Astrocyte of the cerebellum (primary cell): ENCODE measurements around the gene SLC10A7.
A peak's percentile ranks its signal among the peaks of the same experiment; 100 is the strongest.

Experiments used
- DNase-seq: peaks from one replicate; pipeline ENCODE4 v3.0.0-alpha.2; 2011; ENCODE audit warnings: low read depth
- H3K4me3 ChIP-seq: 2 replicates; pipeline ENCODE4 v1.5.1; 2011; ENCODE audit warnings: mild to moderate bottlenecking, low read depth, low read length, moderate library complexity
- CTCF ChIP-seq: IDR thresholded peaks from 2 replicates; pipeline ENCODE4 v1.5.1; 2012; ENCODE audit warnings: low read length, low read depth, moderate library complexity, mild to moderate bottlenecking; ENCODE audit errors: missing control alignments
- in situ Hi-C: cut with HindIII; loops from 2 replicates; pipeline ENCODE4 v1.10.0; 2017; ENCODE audit warnings: low sequenced_read_pairs

The SLC10A7 gene

GRCh38 chr4:146488495-146489174, 33.1 kb downstream of the SLC10A7 start:
- no peak overlapping the region for H3K4me3 ChIP-seq
- in situ Hi-C loops = no loop called here
- peak; percentile 86 for DNase-seq
- no peak for TF ChIP-seq CTCF

- no peak for TF ChIP-seq CTCF
- in situ Hi-C loops = no loop called here
- H3K4me3 ChIP-seq = no peak overlapping the region
- DNase-seq = no peak
Observed at GRCh38 chr4:146486565-146486964, 35.2 kb downstream of the SLC10A7 start.

- TF ChIP-seq CTCF = no peak
- no peak for DNase-seq
- in situ Hi-C loops = no loop called here
- H3K4me3 ChIP-seq = no peak overlapping the region
Observed at GRCh38 chr4:146485968-146486367, 35.8 kb downstream of the SLC10A7 start.

GRCh38 chr4:146482788-146483187, 39.0 kb downstream of the SLC10A7 start:
- no peak for DNase-seq
- in situ Hi-C loops = no loop called here
- no peak for TF ChIP-seq CTCF
- H3K4me3 ChIP-seq = no peak overlapping the region

- in situ Hi-C loops = no loop called here
- DNase-seq = no peak
- no peak overlapping the region for H3K4me3 ChIP-seq
- no peak for TF ChIP-seq CTCF
Observed at GRCh38 chr4:146481246-146481645, 40.5 kb downstream of the SLC10A7 start.

GRCh38 chr4:146478009-146478408, 43.7 kb downstream of the SLC10A7 start:
- in situ Hi-C loops = no loop called here
- DNase-seq = no peak
- H3K4me3 ChIP-seq = no peak overlapping the region
- TF ChIP-seq CTCF = no peak
